ENCODE results near the gene CSMD2.

DNA sequence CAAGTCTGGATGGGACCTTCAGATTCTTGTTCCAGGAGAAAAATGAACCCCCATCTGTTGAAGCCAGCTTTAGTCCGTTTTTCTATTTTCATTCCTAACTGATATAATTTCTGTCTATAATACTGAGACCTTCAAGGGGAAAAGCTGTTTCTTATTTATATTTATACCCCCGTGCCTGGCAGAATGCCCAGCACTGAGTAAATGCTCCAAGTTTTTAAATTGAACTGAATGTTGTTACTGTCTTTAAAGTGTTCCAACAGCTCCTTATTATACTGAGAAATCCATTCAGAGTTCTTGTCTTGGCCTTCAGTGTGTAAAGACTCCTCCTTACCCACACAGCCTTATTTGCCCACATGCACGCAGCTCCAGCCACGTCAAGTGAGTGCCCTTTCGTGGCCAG is 479.8 kb downstream of the CSMD2 start:
- TF ChIP-seq JUND (IDR thresholded peaks at IDR 0.05; ENCODE audit: low read length): no peak
- no peak for TF ChIP-seq TAF1 (IDR thresholded peaks at IDR 0.05; ENCODE audit: low read depth, low read length)
- TF ChIP-seq, protein P1, sequence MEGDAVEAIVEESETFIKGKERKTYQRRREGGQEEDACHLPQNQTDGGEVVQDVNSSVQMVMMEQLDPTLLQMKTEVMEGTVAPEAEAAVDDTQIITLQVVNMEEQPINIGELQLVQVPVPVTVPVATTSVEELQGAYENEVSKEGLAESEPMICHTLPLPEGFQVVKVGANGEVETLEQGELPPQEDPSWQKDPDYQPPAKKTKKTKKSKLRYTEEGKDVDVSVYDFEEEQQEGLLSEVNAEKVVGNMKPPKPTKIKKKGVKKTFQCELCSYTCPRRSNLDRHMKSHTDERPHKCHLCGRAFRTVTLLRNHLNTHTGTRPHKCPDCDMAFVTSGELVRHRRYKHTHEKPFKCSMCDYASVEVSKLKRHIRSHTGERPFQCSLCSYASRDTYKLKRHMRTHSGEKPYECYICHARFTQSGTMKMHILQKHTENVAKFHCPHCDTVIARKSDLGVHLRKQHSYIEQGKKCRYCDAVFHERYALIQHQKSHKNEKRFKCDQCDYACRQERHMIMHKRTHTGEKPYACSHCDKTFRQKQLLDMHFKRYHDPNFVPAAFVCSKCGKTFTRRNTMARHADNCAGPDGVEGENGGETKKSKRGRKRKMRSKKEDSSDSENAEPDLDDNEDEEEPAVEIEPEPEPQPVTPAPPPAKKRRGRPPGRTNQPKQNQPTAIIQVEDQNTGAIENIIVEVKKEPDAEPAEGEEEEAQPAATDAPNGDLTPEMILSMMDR (IDR thresholded peaks at IDR 0.05; ENCODE audit: control extremely low read depth in 1 of 3, insufficient read depth in 1 of 3, low read depth in 1 of 3, low read length in 3 of 3): no peak
- TF ChIP-seq, protein P2, sequence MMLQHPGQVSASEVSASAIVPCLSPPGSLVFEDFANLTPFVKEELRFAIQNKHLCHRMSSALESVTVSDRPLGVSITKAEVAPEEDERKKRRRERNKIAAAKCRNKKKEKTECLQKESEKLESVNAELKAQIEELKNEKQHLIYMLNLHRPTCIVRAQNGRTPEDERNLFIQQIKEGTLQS (IDR thresholded peaks at IDR 0.05; ENCODE audit: insufficient read depth, low read depth, low read length): no peak
- TF ChIP-seq YY1 (IDR thresholded peaks at IDR 0.05; ENCODE audit: low read depth, low read length): no peak
- TF ChIP-seq, protein P3, sequence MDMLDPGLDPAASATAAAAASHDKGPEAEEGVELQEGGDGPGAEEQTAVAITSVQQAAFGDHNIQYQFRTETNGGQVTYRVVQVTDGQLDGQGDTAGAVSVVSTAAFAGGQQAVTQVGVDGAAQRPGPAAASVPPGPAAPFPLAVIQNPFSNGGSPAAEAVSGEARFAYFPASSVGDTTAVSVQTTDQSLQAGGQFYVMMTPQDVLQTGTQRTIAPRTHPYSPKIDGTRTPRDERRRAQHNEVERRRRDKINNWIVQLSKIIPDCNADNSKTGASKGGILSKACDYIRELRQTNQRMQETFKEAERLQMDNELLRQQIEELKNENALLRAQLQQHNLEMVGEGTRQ (IDR thresholded peaks at IDR 0.05; ENCODE audit: low read length): no peak
- no peak for TF ChIP-seq CHD2 (IDR thresholded peaks at IDR 0.05; ENCODE audit: low read length)
- no peak for TF ChIP-seq RAD21 (IDR thresholded peaks at IDR 0.05 in 1 of 2, conservative IDR thresholded peaks at IDR 0.05 in 1 of 2; ENCODE audit: low read depth in 2 of 2, low read length in 2 of 2)
- TF ChIP-seq SAP30 (IDR thresholded peaks at IDR 0.05; ENCODE audit: insufficient read depth, insufficient replicate concordance, low read length): no peak
- TF ChIP-seq EZH2 (IDR thresholded peaks at IDR 0.05; ENCODE audit: low read depth, low read length, severe bottlenecking): no peak
- TF ChIP-seq FOSL1 (IDR thresholded peaks at IDR 0.05; ENCODE audit: insufficient read depth, low read depth, low read length): no peak
- TF ChIP-seq, protein P4, sequence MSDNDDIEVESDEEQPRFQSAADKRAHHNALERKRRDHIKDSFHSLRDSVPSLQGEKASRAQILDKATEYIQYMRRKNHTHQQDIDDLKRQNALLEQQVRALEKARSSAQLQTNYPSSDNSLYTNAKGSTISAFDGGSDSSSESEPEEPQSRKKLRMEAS (IDR thresholded peaks at IDR 0.05): no peak
- TF ChIP-seq GABPA (IDR thresholded peaks at IDR 0.05; ENCODE audit: borderline replicate concordance, insufficient read depth, low read length): no peak
- no peak for TF ChIP-seq TEAD4 (IDR thresholded peaks at IDR 0.05; ENCODE audit: low read depth, low read length)
